ENCODE measurements around the gene RAMP2.

DNA sequence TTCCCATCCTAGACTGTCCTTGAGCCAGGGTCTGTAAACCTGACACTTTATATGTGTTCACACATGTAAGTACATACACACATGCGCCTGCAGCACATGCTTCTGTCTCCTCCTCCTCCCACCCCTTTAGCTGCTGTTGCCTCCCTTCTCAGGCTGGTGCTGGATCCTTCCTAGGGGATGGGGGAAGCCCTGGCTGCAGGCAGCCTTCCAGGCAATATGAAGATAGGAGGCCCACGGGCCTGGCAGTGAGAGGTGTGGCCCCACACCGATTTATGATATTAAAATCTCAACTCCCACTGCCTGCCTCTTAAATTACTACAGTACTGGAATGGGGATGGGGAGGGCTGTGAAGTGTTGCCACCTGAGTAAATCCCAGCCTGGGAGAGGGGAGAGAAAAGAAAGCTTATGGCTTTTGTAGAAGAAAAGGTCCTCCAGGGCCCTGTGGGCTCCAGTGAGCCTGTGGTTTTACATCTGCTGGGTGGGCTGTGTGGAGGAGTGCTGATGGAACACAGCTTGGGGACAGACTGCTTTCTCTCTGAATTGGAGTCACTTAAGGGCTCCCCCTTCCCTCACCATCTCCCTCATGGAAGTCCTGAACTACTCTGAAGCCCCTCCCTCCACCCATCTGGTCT, 18.4 kb downstream of the RAMP2 start:
- TF ChIP-seq, protein P1, sequence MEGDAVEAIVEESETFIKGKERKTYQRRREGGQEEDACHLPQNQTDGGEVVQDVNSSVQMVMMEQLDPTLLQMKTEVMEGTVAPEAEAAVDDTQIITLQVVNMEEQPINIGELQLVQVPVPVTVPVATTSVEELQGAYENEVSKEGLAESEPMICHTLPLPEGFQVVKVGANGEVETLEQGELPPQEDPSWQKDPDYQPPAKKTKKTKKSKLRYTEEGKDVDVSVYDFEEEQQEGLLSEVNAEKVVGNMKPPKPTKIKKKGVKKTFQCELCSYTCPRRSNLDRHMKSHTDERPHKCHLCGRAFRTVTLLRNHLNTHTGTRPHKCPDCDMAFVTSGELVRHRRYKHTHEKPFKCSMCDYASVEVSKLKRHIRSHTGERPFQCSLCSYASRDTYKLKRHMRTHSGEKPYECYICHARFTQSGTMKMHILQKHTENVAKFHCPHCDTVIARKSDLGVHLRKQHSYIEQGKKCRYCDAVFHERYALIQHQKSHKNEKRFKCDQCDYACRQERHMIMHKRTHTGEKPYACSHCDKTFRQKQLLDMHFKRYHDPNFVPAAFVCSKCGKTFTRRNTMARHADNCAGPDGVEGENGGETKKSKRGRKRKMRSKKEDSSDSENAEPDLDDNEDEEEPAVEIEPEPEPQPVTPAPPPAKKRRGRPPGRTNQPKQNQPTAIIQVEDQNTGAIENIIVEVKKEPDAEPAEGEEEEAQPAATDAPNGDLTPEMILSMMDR (IDR thresholded peaks at IDR 0.05) = no peak
- TF ChIP-seq POLR2A (IDR thresholded peaks at IDR 0.05) = no peak

Data from esophagus squamous epithelium (tissue), 4 donors.